ENCODE results near the gene SEPTIN12.

Gene SEPTIN12

GRCh38 chr16:4783251-4783950 is 4.7 kb downstream of the SEPTIN12 start:
- Histone ChIP-seq H3K4me1 (ENCODE audit: insufficient read depth, low read length, poor library complexity, severe bottlenecking) (no peaks in the 10 kb centered on the region), H3K36me3 (ENCODE audit: insufficient read depth, low read length) (no peaks in the 10 kb centered on the region), H3K9me2 (replicated peaks; ENCODE audit: low read depth, low read length) (no peaks in the 10 kb centered on the region), H3K9me3 (ENCODE audit: insufficient read depth, low read depth, low read length) (no peaks in the 10 kb centered on the region), H3K79me2 (ENCODE audit: insufficient read depth, low read length) (no peaks in the 10 kb centered on the region), H2AFZ (ENCODE audit: low read length) (no peak overlapping the region), H3F3A (ENCODE audit: low read depth) (no peaks in the 10 kb centered on the region), H3K4me2 (ENCODE audit: low read depth, low read length, poor library complexity, severe bottlenecking) (no peak overlapping the region), H3K27me3 (ENCODE audit: insufficient read depth, low read length, poor library complexity, severe bottlenecking) (no peaks in the 10 kb centered on the region), H3K4me3 (ENCODE audit: low read length, poor library complexity, severe bottlenecking) (no peak overlapping the region), H4K20me1 (ENCODE audit: insufficient read depth, low read length, poor library complexity, severe bottlenecking) (no peaks in the 10 kb centered on the region), H3K9ac (ENCODE audit: low read depth, low read length, poor library complexity, severe bottlenecking) (no peak overlapping the region)
- TF ChIP-seq CTCF (conservative IDR thresholded peaks at IDR 0.05; ENCODE audit: low read length) (no peak), EZH2phosphoT487 (IDR thresholded peaks at IDR 0.05; ENCODE audit: borderline replicate concordance) (no peak)

GRCh38 chr16:4780235-4780634 is 7.9 kb downstream of the SEPTIN12 start:
- TF ChIP-seq EZH2phosphoT487 (IDR thresholded peaks at IDR 0.05; ENCODE audit: borderline replicate concordance) = no peak
- no peak for TF ChIP-seq CTCF (conservative IDR thresholded peaks at IDR 0.05; ENCODE audit: low read length)
- Histone ChIP-seq H2AFZ (ENCODE audit: low read length) (no peak overlapping the region), H4K20me1 (ENCODE audit: insufficient read depth, low read length, poor library complexity, severe bottlenecking) (no peaks in the 10 kb centered on the region), H3K36me3 (ENCODE audit: insufficient read depth, low read length) (no peaks in the 10 kb centered on the region), H3F3A (ENCODE audit: low read depth) (no peaks in the 10 kb centered on the region), H3K9me3 (ENCODE audit: insufficient read depth, low read depth, low read length) (no peaks in the 10 kb centered on the region), H3K27me3 (ENCODE audit: insufficient read depth, low read length, poor library complexity, severe bottlenecking) (no peaks in the 10 kb centered on the region), H3K9ac (ENCODE audit: low read depth, low read length, poor library complexity, severe bottlenecking) (no peak overlapping the region), H3K79me2 (ENCODE audit: insufficient read depth, low read length) (no peaks in the 10 kb centered on the region), H3K4me1 (ENCODE audit: insufficient read depth, low read length, poor library complexity, severe bottlenecking) (no peaks in the 10 kb centered on the region), H3K4me3 (ENCODE audit: low read length, poor library complexity, severe bottlenecking) (no peak overlapping the region), H3K9me2 (replicated peaks; ENCODE audit: low read depth, low read length) (no peaks in the 10 kb centered on the region), H3K4me2 (ENCODE audit: low read depth, low read length, poor library complexity, severe bottlenecking) (no peak overlapping the region)

- Histone ChIP-seq H3K4me2 (ENCODE audit: low read depth, low read length, poor library complexity, severe bottlenecking) (no peak overlapping the region), H3K79me2 (ENCODE audit: insufficient read depth, low read length) (no peaks in the 10 kb centered on the region)
- TF ChIP-seq EZH2phosphoT487 (IDR thresholded peaks at IDR 0.05; ENCODE audit: borderline replicate concordance) (no peak), CTCF (conservative IDR thresholded peaks at IDR 0.05; ENCODE audit: low read length) (no peak)
Observed at GRCh38 chr16:4778050-4778392, 10.1 kb downstream of the SEPTIN12 start.

More at GRCh38 chr16:4778050-4778392, 10.1 kb downstream of the SEPTIN12 start:
- H3K9me3 ChIP-seq (ENCODE audit: insufficient read depth, low read depth, low read length) = no peaks in the 10 kb centered on the region
- H3K9me2 ChIP-seq (replicated peaks; ENCODE audit: low read depth, low read length) = no peaks in the 10 kb centered on the region
- H3K27me3 ChIP-seq (ENCODE audit: insufficient read depth, low read length, poor library complexity, severe bottlenecking) = no peaks in the 10 kb centered on the region
- no peak overlapping the region for H3K9ac ChIP-seq (ENCODE audit: low read depth, low read length, poor library complexity, severe bottlenecking)
- H4K20me1 ChIP-seq (ENCODE audit: insufficient read depth, low read length, poor library complexity, severe bottlenecking) = no peaks in the 10 kb centered on the region
- H3K36me3 ChIP-seq (ENCODE audit: insufficient read depth, low read length) = no peaks in the 10 kb centered on the region
- no peak overlapping the region for H3K4me3 ChIP-seq (ENCODE audit: low read length, poor library complexity, severe bottlenecking)
- no peaks in the 10 kb centered on the region for H3F3A ChIP-seq (ENCODE audit: low read depth)
- H3K4me1 ChIP-seq (ENCODE audit: insufficient read depth, low read length, poor library complexity, severe bottlenecking) = no peaks in the 10 kb centered on the region
- H2AFZ ChIP-seq (ENCODE audit: low read length) = no peak overlapping the region
